Stimulated activated CD4-positive, alpha-beta T cell treated with anti-CD3 and anti-CD28 coated beads, Interleukin-4, amount 100 ng/mL, for 24 hours (primary cell): Measurements from ENCODE around the gene APBA3.
A peak's percentile ranks its signal among the peaks of the same experiment; 100 is the strongest.

Experiments used
- DNase-seq: peaks from one replicate; pipeline ENCODE4 v3.0.0-alpha.2; 2020

APBA3 gene

DNA sequence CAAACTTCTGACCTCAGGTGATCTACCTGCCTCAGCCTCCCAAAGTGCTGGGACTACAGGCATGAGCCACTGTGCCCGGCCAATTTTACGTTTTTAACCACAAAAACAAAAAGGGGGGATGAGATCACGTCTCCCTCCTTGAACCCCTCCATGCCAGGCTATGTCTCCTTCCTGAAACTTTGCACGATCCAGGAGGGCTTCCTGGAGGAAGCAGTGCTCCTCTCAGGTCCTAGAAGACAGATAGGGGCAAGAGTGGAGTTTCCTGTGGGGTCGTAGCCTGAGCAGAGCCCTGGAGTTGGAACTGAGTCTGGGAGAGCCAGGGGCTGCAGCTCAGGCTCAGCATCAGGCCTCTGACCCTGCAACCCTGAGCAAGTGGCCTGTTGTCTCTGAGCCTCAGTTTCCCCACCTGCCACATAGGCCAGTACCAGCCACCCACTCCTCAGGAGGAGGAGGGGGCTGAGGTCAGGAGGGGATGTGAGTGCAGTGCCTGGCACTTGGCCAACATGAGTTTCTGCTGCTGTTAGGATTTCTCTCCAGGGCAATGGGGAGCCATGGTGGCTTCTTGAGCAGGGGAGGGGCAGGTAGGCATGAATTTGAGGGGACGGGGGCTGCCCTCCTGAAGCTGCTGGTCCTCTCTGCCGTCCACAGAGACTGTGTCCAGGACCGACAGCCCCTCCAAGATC lies 16.0 kb downstream of the APBA3 start:
- DNase-seq: no peak

DNA sequence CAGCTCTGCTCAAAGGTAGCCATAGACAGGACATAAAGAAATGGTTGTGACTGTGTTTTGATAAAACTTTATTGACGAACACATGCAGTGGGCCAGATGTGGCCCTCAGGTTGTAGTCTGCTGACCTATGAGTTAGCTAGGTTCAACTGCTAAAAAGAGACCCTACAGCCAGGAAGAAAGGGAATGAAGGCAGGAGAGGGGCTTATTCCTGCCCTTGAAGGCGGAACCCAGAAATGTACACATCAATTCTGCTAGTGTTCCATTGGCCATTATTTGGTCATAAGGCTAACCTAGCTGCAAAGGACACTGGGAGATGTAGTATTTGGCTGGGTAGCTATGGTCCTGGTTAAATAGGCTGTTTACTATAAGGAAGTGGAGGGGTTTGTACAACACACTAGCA lies 18.0 kb downstream of the APBA3 start:
- no peak for DNase-seq

DNA sequence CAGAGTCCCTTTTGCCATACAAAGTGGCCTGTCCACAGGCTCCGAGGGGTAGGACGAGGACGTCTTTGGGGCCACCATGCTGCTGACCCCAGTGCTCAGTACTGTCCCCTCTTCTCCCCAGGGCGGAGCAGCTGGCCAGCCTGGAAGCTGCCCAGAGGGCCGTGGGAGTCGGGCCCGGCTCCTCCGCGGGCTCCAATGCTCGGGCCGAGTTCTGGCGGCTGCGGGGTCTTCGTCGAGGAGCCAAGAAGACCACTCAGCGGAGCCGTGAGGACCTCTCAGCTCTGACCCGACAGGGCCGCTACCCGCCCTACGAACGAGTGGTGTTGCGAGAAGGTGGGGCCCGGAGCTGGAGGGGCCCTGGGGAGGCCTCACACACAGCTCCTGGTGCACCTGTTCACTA lies 21.1 kb downstream of the APBA3 start:
- no peak for DNase-seq

DNA sequence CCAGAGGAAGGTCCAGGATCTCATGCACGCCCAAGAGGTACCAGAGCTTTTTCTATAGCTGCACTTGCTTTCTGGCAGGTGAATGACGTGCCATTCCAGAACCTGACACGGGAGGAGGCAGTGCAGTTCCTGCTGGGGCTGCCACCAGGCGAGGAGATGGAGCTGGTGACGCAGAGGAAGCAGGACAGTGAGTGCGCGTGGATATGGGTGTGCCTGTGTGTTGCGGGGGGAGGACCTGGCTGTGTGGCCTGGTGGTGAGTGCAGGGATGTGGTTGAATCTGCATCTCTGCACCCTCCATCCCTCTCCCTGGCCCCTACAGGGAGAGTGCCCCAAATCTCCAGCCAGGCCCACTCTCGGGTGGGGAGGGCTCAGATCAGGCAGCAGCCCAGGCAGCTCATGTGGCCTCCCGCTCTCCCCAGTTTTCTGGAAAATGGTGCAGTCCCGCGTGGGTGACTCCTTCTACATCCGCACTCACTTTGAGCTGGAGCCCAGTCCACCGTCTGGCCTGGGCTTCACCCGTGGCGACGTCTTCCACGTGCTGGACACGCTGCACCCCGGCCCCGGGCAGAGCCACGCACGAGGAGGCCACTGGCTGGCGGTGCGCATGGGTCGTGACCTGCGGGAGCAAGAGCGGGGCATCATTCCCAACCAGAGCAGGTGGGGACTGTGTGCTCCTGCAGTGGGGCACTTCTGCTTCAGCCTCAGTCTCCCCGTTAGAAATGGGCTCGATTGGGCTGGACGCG lies 22.8 kb downstream of the APBA3 start:
- no peak for DNase-seq

DNA sequence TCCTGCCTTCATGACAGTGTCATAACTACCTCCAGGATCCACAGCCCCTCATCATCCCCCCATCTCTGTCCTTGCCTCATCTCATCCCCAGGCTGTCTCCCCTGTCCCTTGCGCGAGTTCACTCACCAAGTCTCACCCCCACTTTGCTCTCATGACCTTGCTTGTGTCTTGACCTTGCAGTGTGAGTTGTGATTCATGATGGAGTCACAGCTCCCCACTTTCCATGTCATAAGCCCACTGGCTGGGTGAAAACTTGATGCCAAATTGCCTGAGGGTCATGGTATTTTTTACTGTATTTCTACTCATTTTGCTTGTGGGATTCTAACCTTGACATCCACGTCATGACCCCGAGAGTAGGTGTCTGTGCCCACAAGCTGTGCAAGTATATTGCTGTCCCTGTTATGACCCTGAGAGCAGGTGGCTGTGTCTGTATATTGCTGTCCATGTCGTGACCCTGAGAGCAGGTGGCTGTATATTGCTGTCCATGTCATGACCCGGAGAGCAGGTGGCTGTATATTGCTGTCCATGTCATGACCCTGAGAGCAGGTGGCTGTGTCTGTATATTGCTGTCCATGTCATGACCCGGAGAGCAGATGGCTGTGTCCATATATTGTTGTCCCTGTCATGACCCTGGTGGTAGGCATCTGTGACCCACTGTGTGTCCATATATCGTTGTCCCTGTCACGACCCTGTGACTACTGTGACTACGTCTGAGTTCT lies 23.8 kb downstream of the APBA3 start:
- DNase-seq: no peak

DNA sequence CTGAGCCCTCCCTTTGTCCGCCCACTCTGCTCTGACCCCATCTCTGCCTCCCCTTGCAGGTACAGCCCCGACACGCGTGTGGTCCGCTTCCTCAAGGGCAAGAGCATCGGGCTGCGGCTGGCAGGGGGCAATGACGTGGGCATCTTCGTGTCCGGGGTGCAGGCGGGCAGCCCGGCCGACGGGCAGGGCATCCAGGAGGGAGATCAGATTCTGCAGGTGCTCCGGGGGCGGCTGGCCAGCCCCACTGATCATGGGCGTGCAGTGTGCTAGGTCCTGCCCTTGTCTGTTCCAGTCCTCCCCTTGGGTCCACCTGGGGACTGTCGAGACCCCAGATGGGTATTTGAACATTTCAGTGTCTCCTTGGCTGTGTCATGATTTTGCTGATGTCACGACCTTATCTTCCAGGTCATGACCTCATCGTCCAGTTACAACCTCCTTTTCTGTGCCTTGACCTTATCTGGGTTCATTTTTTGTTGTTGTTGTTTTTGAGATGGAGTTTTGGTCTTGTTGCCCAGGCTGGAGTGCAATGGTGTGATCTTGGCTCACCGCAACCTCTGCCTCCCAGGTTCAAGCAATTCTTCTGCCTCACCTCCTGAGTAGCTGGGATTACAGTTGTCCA lies 25.3 kb downstream of the APBA3 start:
- no peak for DNase-seq

DNA sequence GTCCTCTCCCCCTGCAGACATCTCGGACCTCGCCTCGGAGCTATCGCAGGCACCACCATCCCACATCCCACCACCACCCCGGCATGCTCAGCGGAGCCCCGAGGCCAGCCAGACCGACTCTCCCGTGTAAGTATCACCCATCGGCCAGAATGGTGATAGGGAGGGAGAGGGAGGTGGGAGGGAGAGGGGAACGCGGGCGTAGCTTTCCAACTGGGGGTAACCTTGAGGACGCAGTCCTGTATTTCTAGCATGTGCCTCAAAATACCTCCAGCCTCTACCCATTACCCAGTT lies 27.2 kb downstream of the APBA3 start:
- DNase-seq: no peak

DNA sequence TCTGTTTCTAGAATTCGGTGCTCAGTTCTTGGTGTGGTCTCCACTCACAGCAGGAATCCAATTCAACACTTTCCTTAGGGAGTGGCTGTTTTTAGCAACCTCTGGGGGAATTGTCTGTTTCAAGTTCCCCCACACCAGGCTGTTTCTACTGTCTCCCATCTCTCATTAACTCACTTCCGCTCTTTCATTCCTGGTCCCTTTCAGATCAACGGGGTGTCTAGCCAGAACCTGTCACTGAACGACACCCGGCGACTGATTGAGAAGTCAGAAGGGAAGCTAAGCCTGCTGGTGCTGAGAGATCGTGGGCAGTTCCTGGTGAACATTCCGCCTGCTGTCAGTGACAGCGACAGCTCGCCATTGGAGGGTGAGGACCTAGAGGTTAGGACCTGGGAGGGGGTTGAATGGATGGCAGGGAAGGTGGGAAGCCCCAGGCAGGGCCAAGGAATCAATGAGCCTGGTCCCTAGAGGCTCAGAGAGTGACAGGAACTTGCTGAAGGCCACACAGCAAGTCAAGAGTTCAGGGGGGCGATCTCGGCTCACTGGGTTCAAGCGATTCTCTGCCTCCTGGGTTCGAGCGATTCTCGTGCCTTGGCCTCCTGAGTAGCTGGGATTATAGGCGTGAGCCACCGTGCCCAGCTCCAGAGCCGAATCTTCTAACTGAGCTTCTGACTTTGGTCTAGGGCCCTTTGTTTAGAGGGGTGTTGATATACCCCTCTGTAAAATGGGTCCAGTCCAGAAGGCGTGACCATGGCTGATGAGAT lies 27.8 kb downstream of the APBA3 start:
- no peak for DNase-seq

DNA sequence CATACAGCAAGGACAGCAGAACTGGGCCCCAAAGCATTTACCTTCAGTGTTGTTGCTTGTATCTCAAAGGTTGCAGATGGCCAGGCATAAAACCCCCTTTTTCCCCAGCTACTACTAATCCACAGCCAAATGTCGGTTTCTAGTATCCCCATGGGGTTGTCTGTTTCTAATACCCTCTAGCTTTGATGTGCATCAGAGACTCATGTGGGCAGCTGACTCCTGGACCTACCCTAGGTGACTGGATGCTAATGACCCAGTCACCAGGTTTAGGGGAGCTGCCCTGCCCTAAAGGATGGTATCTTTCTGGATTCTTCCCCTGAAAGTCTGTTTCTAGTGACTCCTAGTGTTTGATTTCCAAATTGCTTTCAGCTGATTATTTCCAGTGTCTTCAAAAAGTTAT lies 29.4 kb downstream of the APBA3 start:
- no peak for DNase-seq

DNA sequence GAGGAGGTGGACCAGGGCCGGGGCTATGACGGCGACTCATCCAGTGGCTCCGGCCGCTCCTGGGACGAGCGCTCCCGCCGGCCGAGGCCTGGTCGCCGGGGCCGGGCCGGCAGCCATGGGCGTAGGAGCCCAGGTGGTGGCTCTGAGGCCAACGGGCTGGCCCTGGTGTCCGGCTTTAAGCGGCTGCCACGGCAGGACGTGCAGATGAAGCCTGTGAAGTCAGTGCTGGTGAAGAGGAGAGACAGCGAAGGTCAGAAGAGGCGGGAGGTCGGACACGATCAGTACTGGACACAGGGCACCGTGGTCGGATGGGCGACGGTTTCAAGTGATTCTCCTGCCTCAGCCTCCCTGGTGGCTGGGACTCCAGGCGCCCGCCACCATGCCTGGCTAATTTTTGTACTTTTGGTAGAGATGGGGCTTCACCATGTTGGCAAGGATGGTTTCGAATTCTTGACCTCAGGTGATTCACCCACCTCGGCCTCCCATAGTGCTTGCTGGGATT lies 31.0 kb downstream of the APBA3 start:
- no peak for DNase-seq

DNA sequence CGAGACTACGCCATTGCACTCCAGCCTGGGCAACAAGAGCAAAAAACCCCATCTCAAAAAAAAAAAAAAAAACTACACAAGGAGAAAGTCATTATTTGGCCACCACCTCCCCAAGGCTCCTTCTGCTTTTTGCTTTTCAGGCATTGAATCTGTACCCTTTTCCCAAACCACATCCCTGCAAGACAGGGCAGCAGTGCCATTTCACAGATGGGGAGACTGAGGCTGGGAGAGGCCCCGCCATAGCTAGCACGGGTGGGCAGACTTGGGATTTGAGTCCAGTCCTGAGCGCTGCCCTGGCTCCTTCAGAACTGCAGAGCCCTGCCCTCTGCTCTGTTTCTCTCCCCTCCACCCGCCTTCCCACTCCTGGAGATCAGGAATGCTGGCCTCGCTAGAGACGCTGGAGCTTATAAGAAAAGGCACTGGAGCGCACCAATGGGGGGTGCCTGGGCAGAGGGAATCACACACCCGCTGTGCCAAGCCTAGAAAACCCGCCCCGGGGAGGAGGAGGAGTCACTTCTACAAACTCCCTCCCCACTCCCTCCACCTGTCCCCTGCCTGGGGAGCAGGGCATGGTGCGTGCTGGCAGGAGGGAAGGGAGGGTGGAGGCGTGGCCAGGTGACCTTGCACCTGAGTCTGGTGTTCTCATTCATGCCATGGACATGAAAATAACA lies 35.7 kb downstream of the APBA3 start:
- no peak for DNase-seq

DNA sequence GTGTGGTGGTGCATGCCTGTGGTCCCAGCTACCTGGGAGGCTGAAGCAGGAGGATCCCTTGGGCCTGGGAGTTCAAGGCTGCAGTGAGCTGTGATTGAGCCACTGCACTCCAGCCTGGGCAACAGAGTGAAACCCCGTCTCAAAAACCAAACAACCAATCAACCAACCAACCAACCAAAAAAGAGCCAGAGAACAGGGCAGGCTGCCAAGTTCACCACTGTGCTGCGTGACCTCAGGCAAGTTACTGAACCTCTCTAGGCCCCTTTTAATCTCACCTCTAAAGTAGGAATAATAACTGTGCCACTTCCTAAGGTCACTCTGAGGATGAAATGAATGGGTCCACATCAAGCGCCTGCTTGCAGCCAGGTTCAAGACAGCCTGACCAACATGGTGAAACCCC lies 36.4 kb downstream of the APBA3 start:
- no peak for DNase-seq

DNA sequence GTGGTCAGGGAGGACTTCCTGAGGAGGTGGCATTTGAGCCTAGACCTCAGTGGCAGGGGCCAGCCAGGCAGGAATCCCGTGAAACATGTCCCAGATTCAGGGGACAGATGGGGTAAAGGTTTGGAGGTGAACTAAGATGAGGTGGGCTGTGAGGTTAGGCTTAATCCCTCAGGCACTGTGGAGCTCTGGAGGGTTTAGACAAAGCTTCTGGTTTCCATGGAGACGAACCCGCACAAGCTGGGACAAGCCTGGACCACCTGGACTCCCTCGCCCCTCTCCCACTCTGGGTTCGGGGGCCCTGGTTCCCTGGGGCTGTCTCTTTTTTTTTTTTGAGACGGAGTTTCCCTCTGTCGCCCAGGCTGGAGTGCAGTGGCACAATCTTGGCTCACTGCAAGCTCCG lies 37.6 kb downstream of the APBA3 start:
- DNase-seq: no peak

DNA sequence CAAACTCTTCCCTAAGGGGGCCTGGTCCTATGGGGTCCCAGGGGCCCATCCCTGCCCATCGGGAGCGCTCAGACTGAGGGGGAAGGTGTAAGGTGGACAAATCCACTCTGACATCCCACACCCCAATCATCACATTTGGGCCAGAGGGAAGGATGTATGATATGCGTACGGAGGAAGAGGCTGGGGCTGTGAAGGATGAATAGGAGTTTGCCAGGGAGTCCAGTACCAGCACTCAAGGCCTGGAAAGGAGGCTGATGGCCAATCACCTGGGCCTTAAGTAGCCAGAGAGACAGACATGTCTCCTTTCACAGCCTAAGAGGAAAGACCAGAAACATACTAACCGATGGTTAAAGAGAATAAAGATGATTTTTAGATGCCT lies 38.4 kb downstream of the APBA3 start:
- DNase-seq: no peak

DNA sequence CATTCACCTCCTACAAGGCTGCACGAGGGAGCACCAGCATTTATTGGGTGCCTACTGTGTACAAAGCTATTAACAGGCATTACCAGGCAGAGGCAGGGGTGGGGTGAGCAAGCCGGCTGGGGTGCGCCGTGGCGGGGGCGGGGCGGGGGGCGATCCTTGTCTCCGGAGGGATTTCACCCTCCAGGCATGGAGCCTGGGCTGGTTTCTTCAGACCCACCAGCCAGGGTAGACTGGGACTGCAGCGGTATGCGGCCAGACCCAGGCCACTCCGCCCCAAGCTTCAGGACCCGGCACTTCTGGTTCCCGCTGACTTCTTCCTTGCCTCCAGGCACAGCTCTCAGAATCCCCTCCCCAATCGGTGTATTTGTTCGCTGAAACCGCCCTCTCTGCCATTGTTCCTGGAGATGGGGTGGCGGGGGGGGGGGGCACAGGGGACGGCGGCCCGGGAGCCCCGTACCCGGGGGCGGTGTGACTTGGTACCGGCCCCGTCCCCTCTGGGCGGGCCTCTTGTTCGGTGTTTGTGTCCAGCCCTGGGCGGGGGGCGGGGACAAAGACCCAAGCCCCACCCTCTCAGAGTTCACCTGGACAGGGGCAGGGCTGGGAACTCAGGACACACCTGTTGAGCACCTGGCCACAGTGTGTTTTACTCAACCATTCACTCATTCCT lies 38.9 kb downstream of the APBA3 start:
- DNase-seq: no peak

DNA sequence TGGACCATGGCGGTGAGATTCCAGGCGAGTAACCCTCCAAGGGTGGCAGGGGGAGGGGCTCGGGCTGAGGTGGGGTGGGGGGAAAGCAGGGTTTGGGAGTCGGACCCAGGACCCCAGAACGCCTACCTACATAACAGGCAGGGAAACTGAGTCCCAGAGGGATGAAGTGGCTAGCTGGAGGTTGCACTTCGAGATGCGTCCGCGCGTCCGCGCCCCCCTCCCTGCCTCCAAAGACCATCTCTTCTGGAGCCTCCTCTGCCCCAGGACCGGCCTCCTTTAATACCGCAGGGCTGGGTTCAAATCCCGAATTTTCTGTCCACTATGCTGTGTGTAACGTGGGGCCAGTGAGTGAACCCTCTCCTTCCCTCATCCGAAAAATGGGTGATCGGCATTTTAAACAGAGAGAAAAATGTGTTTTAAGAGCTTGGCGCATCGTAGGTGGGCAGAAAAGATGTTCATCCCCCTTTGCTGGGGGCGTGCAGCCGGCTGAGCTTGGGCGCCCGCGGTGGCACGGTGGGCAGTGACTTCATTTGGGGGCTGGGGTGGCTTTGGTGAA lies 39.5 kb downstream of the APBA3 start:
- DNase-seq: no peak

DNA sequence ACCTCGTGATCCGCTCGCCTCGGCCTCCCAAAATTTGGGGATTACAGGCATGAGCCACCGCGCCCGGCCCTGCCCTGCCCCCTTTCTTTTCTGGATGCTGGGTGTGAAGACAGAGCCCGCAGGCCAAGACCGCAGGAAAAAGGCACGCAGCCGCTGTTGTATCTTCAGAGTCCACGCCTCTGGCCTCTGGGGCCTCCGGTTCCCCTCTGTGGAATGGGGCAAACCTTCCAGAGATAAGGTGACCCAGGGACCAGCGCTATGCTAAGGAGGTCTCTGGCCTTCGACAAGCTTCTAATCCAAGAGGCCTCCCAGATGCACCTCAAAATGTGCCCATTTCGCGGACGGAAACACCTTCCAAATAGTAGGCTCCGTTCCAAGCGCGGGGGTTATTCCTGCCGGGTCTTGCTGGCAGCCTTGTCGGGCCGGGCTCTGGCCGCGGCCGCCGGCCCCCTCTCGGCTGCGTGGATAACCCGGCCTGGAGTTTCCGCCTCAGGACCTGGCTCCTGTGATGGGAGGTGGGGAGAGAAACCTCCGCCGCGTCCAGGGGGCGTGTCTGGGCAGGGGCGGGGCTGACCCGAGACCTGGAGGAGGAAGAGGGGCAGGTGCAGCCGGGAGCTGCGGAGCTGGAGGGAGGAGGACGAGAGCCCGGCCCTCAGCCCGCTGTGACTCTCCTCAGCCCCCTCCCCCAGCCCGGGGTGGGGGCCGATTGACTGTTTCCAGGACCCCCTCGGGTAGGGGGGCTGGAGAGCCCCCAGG lies 40.2 kb downstream of the APBA3 start:
- DNase-seq: peak; percentile 92

DNA sequence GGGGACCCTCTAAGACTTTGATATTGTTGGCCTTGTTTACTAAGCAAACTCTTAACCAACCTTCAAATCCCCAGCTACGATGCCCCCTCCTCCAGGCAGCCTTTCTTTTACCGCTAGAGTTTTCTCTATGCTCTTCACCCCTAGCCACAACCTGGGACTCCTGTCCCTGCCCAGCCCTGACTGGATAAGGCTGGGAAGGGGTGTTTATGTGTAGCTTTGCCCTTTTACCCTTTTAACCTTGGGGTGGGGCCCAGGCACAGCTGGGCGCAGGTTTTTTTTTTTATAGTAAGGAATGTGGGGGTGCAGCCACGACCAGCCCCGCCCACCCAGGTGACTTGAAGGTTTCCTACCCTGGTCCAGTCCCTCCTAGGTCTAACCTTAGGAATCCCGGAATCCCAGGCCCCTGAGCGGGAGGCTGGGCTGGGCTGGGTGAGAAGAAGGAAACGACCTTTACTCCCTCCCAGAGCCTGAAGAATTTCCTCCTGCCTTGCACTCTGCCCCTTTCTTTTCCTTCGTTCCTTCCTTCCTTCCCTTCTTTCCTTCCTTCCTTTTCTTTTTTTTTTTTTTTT lies 41.1 kb downstream of the APBA3 start:
- DNase-seq: no peak

DNA sequence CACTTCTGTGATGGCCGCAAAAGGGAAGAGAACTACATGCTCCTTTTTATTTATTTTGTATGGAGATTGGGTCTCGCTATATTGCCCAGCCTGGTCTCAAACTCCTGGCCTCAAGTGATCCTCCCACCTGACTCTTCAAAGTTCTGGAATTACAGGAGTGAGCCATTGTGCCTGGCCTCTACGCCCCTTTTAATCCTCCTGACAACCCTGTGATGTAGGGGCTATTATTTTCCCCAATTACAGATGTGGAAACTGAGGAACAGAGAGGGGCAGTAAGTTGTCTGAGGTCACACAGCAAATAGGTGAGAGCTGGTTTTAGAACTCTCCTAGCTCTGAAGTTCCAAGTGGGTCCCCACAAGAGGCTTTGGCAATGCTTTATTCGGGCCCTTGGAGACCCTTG lies 41.6 kb downstream of the APBA3 start:
- DNase-seq: no peak

DNA sequence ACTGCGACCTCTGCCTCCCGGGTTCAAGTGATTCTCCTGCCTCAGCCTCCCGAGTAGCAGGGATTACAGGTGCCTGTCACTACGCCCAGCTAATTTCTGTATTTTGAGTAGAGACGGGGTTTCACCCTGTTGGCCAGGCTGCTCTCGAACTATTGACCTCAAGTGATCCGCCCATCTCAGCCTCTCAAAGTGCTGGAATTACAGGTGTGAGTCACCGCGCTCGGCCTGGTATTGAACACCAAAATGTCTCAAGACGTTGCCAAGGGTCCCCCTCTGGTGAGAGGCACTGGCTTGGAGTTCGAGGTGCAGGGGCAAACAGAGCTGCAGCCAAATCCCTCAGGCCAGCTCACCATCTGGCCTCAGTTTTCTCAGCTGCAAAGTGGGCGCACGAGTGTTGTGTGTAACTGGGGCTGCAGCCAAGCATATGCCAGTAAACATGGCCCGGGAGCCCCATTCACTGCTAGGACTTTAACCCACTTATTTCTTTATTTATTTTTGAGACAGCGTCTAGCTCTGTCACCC lies 45.3 kb downstream of the APBA3 start:
- DNase-seq: no peak
